HEK293T (cell line): ENCODE results near the gene MRM2.

ENCODE experiments used
- ARNT ChIP-seq: fragments of 450-650 bp; IDR thresholded peaks from 2 replicates; pipeline ENCODE4 v1.6.1; 2017; ENCODE audit warnings: mild to moderate bottlenecking
- BHLHE40 ChIP-seq: fragments of 450-650 bp; IDR thresholded peaks from 2 replicates; pipeline ENCODE4 v1.6.1; 2016; ENCODE audit warnings: mild to moderate bottlenecking, moderate library complexity, borderline replicate concordance
- ELF4 ChIP-seq: fragments of 450-650 bp; IDR thresholded peaks from 2 replicates; pipeline ENCODE4 v1.6.1; 2017; ENCODE audit warnings: antibody characterized with exemption
- FOXA1 ChIP-seq: fragments of 450-650 bp; IDR thresholded peaks from 2 replicates; pipeline ENCODE4 v1.6.1; 2016; ENCODE audit warnings: mild to moderate bottlenecking
- FOXK2 ChIP-seq: fragments of 450-650 bp; IDR thresholded peaks from 2 replicates; pipeline ENCODE4 v1.6.1; 2016; ENCODE audit warnings: mild to moderate bottlenecking
- FOXM1 ChIP-seq: fragments of 450-650 bp; IDR thresholded peaks from 2 replicates; pipeline ENCODE4 v1.6.1; 2017; ENCODE audit warnings: mild to moderate bottlenecking, borderline replicate concordance
- HDGF ChIP-seq: fragments of 450-650 bp; IDR thresholded peaks from 2 replicates; pipeline ENCODE4 v1.6.1; 2017; ENCODE audit warnings: antibody characterized with exemption, borderline replicate concordance
- SP1 ChIP-seq: fragments of 450-650 bp; IDR thresholded peaks from 2 replicates; pipeline ENCODE4 v1.6.1; 2017
- TARDBP ChIP-seq: fragments of 450-650 bp; IDR thresholded peaks from 2 replicates; pipeline ENCODE4 v1.6.1; 2016
- ZNF384 ChIP-seq: fragments of 450-650 bp; IDR thresholded peaks from 2 replicates; pipeline ENCODE4 v1.6.1; 2016

- TF ChIP-seq ZNF384 (no peak), ELF4 (no peak), FOXK2 (no peak), SP1 (no peak), FOXA1 (no peak), ARNT (no peak), TARDBP (no peak), FOXM1 (no peak), BHLHE40 (no peak), HDGF (no peak)
These were observed 780 bp upstream of the MRM2 start for GRCh38 chr7:2242541-2243429.
